GM13977 (cell line): ENCODE data around the gene VEGFA.

Source experiments
- DNase-seq: peaks from one replicate; pipeline ENCODE4 v3.0.0; 2012; ENCODE audit warnings: low spot score
- CTCF ChIP-seq: IDR thresholded peaks from 2 replicates; pipeline ENCODE4 v1.5.1; 2012; ENCODE audit warnings: mild to moderate bottlenecking, control low read depth; ENCODE audit not compliant: insufficient read depth; ENCODE audit errors: extremely low read depth, missing control alignments
- in situ Hi-C: fragments of 300-500 bp; cut with MboI; formaldehyde crosslinking; loops from one replicate; pipeline ENCODE4 v1.12.0; 2022; ENCODE audit warnings: low sequenced_read_pairs, low pct_unique_long_range_greater_than_20kb, mixed read lengths, inconsistent platforms; ENCODE audit not compliant: unreplicated experiment

The VEGFA gene

GRCh38 chr6:43734294-43734665 lies 35.7 kb upstream of the VEGFA start:
- DNase-seq, result no peak
- TF ChIP-seq CTCF, result no peak
- in situ Hi-C loops, result no loop called here

GRCh38 chr6:43735642-43736199 lies 34.3 kb upstream of the VEGFA start:
- no peak for TF ChIP-seq CTCF
- no peak for DNase-seq
- in situ Hi-C loops, result no loop called here

- in situ Hi-C loops, result no loop called here
- TF ChIP-seq CTCF, result no peak
- no peak for DNase-seq
Observed at GRCh38 chr6:43736211-43736786, 33.7 kb upstream of the VEGFA start.

- in situ Hi-C loops, result no loop called here
- DNase-seq, result no peak
- no peak for TF ChIP-seq CTCF
Observed at GRCh38 chr6:43736844-43737243, 33.2 kb upstream of the VEGFA start.

- no peak for DNase-seq
- in situ Hi-C loops, result no loop called here
- TF ChIP-seq CTCF, result no peak
Observed at GRCh38 chr6:43737272-43738081, 32.5 kb upstream of the VEGFA start.

GRCh38 chr6:43738267-43738676 lies 31.7 kb upstream of the VEGFA start:
- DNase-seq, result no peak
- in situ Hi-C loops, result no loop called here
- no peak for TF ChIP-seq CTCF
